ENCODE results near the gene PACS1.

Gene PACS1

DNA sequence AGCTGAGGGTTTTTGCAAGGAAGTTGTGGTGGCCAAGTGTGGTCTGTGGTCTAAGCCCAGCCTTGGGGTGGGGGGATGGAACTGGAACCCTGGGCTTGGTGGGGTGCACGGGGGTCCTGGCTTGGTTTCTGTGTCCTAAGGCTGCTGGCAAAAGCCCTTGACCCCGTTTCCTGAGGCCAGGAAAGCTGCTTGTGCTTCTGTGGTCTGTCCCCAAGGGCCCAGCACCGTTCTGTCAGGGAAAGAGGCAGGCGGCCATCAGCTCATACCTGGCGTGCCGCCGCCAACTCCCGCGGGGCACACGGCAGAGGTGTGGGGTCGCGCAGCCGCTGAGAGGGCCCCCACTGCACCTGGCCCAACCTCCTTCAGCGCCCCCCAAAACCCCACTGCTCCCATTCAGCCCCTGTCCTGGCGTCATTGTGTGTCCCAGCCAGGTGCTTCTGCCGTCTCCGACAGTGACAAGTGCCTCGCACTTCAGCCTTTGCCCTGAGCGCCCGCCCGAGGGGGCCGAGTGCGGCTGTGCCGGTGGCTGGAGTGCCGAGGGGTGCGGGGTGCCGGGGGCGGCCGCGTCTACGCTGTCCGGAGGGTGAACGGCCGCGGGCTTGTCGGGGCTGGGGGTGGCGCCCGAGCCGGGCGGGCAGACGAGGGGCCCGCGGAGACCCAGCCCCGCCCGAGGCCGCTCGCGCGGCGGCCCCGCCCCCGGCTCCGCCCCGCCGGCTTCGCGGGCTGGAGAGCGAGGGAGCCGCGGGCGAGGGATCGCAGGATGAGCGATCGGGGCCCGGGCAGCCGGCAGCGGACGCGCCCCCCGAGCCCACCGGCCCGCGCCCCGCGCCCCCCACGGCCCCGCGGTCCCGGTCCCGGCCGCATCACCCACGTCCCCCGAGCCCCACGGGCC, 207.6 kb downstream of the PACS1 start, which contains the start of gene CNIH2:
Gene CNIH2, plus strand, starts transcription at position 705 of the 892 bp plus-strand sequence. CDS start 282 bp downstream, outside the sequence.
- H3K27ac ChIP-seq = peak within 1 kb of the TSS; percentile 77
- ChIA-PET CTCF (interaction anchor here (0.8 kb wide), 1 partner anchor 34 kb away, joined by 3 read pairs; no protein-coding TSS in a partner anchor), POLR2A (ENCODE audit: low non-redundant PET) (no interaction called here)
- no peak for TF ChIP-seq CTCF (conservative IDR thresholded peaks at IDR 0.05; ENCODE audit: low read depth)
- peak; percentile 29 for DNase-seq (ENCODE audit: low spot score)

DNA sequence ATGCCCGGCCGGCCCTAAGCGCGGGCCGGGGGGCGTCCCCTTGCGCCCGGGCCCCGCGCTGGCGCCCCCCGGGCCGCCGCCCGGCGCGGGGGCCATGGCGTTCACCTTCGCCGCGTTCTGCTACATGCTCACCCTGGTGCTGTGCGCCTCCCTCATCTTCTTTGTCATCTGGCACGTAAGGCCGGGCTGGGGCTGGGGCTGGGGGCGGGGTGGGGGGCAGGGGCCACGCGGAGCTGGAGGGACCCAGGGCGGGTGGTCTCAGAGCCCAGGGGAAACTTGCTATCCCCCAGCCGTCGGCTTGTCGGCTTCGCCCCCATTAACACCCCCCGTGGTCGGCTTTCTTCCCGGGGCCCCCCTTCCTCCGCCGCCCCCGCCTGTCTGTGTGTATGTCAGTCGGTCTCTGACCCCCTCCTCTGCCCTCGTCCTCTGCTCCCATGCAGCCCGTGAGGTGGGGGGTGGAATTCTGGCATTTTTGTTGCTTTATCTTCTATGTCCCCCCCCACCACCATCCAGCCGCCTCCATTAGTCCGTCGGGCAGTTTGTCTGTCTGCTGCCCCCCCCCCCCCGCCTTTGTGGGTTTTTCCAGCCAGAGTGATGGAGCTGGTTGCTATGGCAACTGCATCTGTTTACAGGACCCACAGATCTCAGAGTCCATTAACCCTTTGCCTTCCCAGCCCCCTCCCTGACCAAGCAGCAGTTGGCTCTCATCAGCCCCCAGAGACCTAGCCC, 208.5 kb downstream of the PACS1 start:
- no peak for TF ChIP-seq CTCF (conservative IDR thresholded peaks at IDR 0.05; ENCODE audit: low read depth)
- ChIA-PET POLR2A (ENCODE audit: low non-redundant PET) (no interaction called here), CTCF (interaction anchor here (0.6 kb wide), 1 partner anchor 213 kb away, joined by 3 read pairs; no protein-coding TSS in a partner anchor)
- DNase-seq (ENCODE audit: low spot score) = no peak
- H3K27ac ChIP-seq = peak overlapping the region; percentile 77

GRCh38 chr11:66279092-66279734, 209.1 kb downstream of the PACS1 start:
- ChIA-PET CTCF (interaction anchor here (0.6 kb wide), 1 partner anchor 213 kb away, joined by 3 read pairs; no protein-coding TSS in a partner anchor), POLR2A (ENCODE audit: low non-redundant PET) (no interaction called here)
- no peak for DNase-seq (ENCODE audit: low spot score)
- H3K27ac ChIP-seq = no peak overlapping the region
- no peak for TF ChIP-seq CTCF (conservative IDR thresholded peaks at IDR 0.05; ENCODE audit: low read depth)

- POLR2A ChIA-PET (ENCODE audit: low non-redundant PET) = no interaction called here
- DNase-seq (ENCODE audit: low spot score) = no peak
- CTCF ChIA-PET = interaction anchor here (0.5 to 0.7 kb wide), 2 partner anchors 83 to 671 kb away, joined by 5 read pairs; no protein-coding TSS in a partner anchor
- no peak overlapping the region for H3K27ac ChIP-seq
- no peak for TF ChIP-seq CTCF (conservative IDR thresholded peaks at IDR 0.05; ENCODE audit: low read depth)
Observed at GRCh38 chr11:66280428-66280827, 210.4 kb downstream of the PACS1 start.

GRCh38 chr11:66281001-66281400, 210.9 kb downstream of the PACS1 start:
- no peak overlapping the region for H3K27ac ChIP-seq

More at GRCh38 chr11:66281001-66281400, 210.9 kb downstream of the PACS1 start:
- TF ChIP-seq CTCF (conservative IDR thresholded peaks at IDR 0.05; ENCODE audit: low read depth) = no peak
- CTCF ChIA-PET = no interaction called here
- POLR2A ChIA-PET (ENCODE audit: low non-redundant PET) = no interaction called here
- no peak for DNase-seq (ENCODE audit: low spot score)
